GM12878 (cell line): Measurements from ENCODE around the gene CORO7. TPM values are rescaled to one million over a fixed set of nuclear protein-coding genes. Genes with fewer than 3 reads are reported as not detected.

Experiments used
- LARP7 ChIP-seq: fragments of 450-650 bp; IDR thresholded peaks from 2 replicates; pipeline ENCODE4 v1.6.1; 2017; ENCODE audit warnings: mild to moderate bottlenecking
- NBN ChIP-seq: fragments of 450-650 bp; IDR thresholded peaks from 2 replicates; pipeline ENCODE4 v1.6.1; 2016
- SUZ12 ChIP-seq: fragments of 200-600 bp; sonication (generic); IDR thresholded peaks from one replicate; pipeline ENCODE4 v1.6.1; 2018; ENCODE audit warnings: antibody characterized with exemption, mild to moderate bottlenecking; ENCODE audit not compliant: unreplicated experiment
- polyA plus RNA-seq, 11 experiments: library from polyadenylated mRNA; depleted of rRNA in 4 of 11; unstranded in 6 of 11; stranded (reverse) in 5 of 11; fragments of >200 nt; fragmentation: Nextera tagmentation in 4 of 11; fragmentation: Illumina TruSeq in 1 of 11; extraction: Ambion mirVana in 4 of 11; extraction: Trizol in 1 of 11; gene quantifications; 1 replicate in 1 of 11; 2 replicates in 10 of 11; pipeline versions ENCODE4 v1.2.1 to v1.2.3, GENCODE V29; 2011 to 2016; ENCODE audit warnings: inconsistent platforms in 2 of 11, missing spikeins in 2 of 11, low read depth in 1 of 11
- total RNA-seq, 4 experiments: library from RNA; depleted of rRNA in 3 of 4; stranded (reverse); fragments of >200 nt in 3 of 4; fragmentation: Illumina TruSeq in 1 of 4; extraction: Trizol in 1 of 4; gene quantifications; 2 replicates each; pipeline versions ENCODE4 v1.2.1 to v1.2.3, GENCODE V29; 2013 to 2021
- TF ChIP-seq, protein P1 (sequence below): IDR thresholded peaks from 2 replicates; pipeline ENCODE4 v1.6.1; 2012; ENCODE audit warnings: mild to moderate bottlenecking, low read depth, low read length
- TF ChIP-seq, protein P2 (sequence below): fragments of 150-350 bp; IDR thresholded peaks from 2 replicates; pipeline ENCODE4 v1.6.1; 2014; ENCODE audit warnings: mild to moderate bottlenecking, low read depth, low read length
- TF ChIP-seq, protein P3 (sequence below): IDR thresholded peaks from 2 replicates; pipeline ENCODE4 v1.6.1; 2012; ENCODE audit warnings: low read depth, low read length, improper control_type of control experiment

Gene CORO7
- total and polyA plus RNA-seq, 10 of the 15 experiments (the other 5 are each of a cell fraction or from before 2014, with no cell fraction given), result 0.64 to 89.2 (median 43.7) TPM

DNA sequence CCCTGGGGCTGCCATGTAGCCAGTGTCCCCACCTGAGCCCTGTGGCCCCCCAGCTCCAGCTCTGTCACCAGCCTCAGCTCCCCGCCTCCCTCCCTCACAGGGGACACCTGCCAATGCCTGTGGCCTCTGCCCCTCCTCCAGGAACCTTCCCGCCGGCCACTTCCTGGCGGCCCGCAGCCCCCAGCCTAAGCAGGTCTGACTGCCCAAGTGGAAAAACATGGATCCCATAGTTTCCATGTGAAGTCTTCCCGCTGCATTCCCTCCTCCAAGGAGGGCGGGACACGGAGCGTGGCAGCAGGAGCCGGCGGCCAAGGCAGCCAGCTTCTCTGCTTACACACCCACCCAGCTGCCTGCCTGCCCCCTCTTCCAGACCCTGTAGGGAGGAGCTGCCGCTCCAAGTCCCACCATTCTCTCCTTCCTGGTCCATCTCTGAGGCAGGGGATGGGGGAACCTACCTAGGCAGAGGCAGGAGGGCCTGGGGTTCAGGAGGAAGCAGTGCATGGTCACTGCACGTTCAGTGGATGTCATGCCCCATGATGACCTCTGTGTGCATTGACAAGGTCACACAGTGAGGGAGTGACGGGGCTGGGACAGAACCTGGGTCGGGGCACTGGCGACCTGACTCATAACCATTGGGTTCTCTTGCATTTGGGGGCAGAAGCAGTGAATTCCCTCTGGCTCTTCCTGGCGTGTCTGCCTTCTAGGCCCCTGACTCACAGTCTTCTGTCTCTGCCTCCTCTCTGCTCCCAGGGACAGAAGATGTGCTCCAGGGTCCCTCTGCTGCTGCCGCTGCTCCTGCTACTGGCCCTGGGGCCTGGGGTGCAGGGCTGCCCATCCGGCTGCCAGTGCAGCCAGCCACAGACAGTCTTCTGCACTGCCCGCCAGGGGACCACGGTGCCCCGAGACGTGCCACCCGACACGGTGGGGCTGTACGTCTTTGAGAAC, 36.0 kb downstream of the CORO7 start (continued):
- TF ChIP-seq, protein P1, sequence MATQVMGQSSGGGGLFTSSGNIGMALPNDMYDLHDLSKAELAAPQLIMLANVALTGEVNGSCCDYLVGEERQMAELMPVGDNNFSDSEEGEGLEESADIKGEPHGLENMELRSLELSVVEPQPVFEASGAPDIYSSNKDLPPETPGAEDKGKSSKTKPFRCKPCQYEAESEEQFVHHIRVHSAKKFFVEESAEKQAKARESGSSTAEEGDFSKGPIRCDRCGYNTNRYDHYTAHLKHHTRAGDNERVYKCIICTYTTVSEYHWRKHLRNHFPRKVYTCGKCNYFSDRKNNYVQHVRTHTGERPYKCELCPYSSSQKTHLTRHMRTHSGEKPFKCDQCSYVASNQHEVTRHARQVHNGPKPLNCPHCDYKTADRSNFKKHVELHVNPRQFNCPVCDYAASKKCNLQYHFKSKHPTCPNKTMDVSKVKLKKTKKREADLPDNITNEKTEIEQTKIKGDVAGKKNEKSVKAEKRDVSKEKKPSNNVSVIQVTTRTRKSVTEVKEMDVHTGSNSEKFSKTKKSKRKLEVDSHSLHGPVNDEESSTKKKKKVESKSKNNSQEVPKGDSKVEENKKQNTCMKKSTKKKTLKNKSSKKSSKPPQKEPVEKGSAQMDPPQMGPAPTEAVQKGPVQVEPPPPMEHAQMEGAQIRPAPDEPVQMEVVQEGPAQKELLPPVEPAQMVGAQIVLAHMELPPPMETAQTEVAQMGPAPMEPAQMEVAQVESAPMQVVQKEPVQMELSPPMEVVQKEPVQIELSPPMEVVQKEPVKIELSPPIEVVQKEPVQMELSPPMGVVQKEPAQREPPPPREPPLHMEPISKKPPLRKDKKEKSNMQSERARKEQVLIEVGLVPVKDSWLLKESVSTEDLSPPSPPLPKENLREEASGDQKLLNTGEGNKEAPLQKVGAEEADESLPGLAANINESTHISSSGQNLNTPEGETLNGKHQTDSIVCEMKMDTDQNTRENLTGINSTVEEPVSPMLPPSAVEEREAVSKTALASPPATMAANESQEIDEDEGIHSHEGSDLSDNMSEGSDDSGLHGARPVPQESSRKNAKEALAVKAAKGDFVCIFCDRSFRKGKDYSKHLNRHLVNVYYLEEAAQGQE, result no peak
- TF ChIP-seq, protein P2, sequence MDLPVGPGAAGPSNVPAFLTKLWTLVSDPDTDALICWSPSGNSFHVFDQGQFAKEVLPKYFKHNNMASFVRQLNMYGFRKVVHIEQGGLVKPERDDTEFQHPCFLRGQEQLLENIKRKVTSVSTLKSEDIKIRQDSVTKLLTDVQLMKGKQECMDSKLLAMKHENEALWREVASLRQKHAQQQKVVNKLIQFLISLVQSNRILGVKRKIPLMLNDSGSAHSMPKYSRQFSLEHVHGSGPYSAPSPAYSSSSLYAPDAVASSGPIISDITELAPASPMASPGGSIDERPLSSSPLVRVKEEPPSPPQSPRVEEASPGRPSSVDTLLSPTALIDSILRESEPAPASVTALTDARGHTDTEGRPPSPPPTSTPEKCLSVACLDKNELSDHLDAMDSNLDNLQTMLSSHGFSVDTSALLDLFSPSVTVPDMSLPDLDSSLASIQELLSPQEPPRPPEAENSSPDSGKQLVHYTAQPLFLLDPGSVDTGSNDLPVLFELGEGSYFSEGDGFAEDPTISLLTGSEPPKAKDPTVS, result no peak
- TF ChIP-seq LARP7 (no peak), NBN (no peak), SUZ12 (no peak)
- TF ChIP-seq, protein P3, sequence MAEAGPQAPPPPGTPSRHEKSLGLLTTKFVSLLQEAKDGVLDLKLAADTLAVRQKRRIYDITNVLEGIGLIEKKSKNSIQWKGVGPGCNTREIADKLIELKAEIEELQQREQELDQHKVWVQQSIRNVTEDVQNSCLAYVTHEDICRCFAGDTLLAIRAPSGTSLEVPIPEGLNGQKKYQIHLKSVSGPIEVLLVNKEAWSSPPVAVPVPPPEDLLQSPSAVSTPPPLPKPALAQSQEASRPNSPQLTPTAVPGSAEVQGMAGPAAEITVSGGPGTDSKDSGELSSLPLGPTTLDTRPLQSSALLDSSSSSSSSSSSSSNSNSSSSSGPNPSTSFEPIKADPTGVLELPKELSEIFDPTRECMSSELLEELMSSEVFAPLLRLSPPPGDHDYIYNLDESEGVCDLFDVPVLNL, result no peak
